ENCODE data around the gene ERG. TPM values are rescaled to one million over a fixed set of nuclear protein-coding genes. Genes with fewer than 3 reads are reported as not detected.

Gene ERG
- total and polyA plus RNA-seq, 2 of the 8 experiments (the other 6 are each of a cell fraction or from before 2014, with no cell fraction given) = 1.0 to 3.0 TPM

GRCh38 chr21:38440746-38441145 lies 57.5 kb downstream of the ERG start:
- H3K4me2 ChIP-seq (ENCODE audit: insufficient read depth in 1 of 2, low read depth in 2 of 2, low read length in 2 of 2) = no peak overlapping the region
- H4K5ac ChIP-seq (ENCODE audit: insufficient read length, low read depth, low read length) = no peak overlapping the region
- no peak overlapping the region for H3K56ac ChIP-seq (replicated peaks; ENCODE audit: insufficient read length, low read depth, low read length)
- H3K9me3 ChIP-seq (ENCODE audit: insufficient read depth in 2 of 2, low read depth in 1 of 2, low read length in 1 of 2) = no peaks in the 10 kb centered on the region
- peaks cover 2 to 7% (median 3%) of the 10 kb centered on the region in 4 experiments; a peak in 3 of 7 replicates for H3K27me3 ChIP-seq (replicated peaks in 1 of 4; ENCODE audit: control insufficient read depth in 3 of 4, extremely low read depth in 1 of 4, insufficient read depth in 3 of 4, low read length in 3 of 4)
- WGBS, 2 experiments (ENCODE audit: extremely low coverage in 1 of 2, insufficient coverage in 1 of 2, insufficient read length in 1 of 2, insufficient replicate concordance in 2 of 2, low coverage in 1 of 2, low lambda C conversion rate in 2 of 2, missing lambda C conversion rate in 1 of 2) = 83% methylated on average over 5 of the region's 5 CpGs; no CpG with 5 or more reads in 1 of the 2 experiments
- no peaks in the 10 kb centered on the region for H3K36me3 ChIP-seq (ENCODE audit: control insufficient read depth in 2 of 4, insufficient read depth in 4 of 4, low read length in 3 of 4)
- CTCF ChIA-PET (ENCODE audit: partially characterized antibody) = interaction anchor here (0.8 to 2.1 kb wide), 2 partner anchors 9 to 88 kb away, joined by 3 to 6 read pairs; no protein-coding TSS in a partner anchor
- no peak overlapping the region for H3K27ac ChIP-seq (ENCODE audit: low read depth, low read length)
- no peaks in the 10 kb centered on the region for H3K23me2 ChIP-seq (ENCODE audit: low read depth, low read length)
- no peak overlapping the region for H3K14ac ChIP-seq (ENCODE audit: insufficient read length)
- H3K79me2 ChIP-seq (ENCODE audit: control insufficient read depth in 1 of 2, insufficient read depth in 2 of 2, low read length in 2 of 2) = no peaks in the 10 kb centered on the region
- H3K9ac ChIP-seq (replicated peaks in 1 of 4; ENCODE audit: extremely low read depth in 1 of 4, low read depth in 3 of 4, low read length in 3 of 4) = no peak overlapping the region
- no peak overlapping the region for H4K91ac ChIP-seq (replicated peaks; ENCODE audit: insufficient read length, low read length)
- no peak overlapping the region for H2BK5ac ChIP-seq (ENCODE audit: low read depth, low read length)
- H3K23ac ChIP-seq (ENCODE audit: insufficient read length) = no peak overlapping the region
- H2BK20ac ChIP-seq (ENCODE audit: low read length) = no peak overlapping the region
- no peaks in the 10 kb centered on the region for H3K79me1 ChIP-seq (ENCODE audit: low read depth, low read length)
- no peak overlapping the region for H4K8ac ChIP-seq (ENCODE audit: extremely low read depth, insufficient read depth, low read length)
- no peaks in the 10 kb centered on the region for H4K20me1 ChIP-seq (replicated peaks in 1 of 2; ENCODE audit: control insufficient read depth in 1 of 2, insufficient read depth in 2 of 2, low read length in 2 of 2)
- POLR2A ChIA-PET (ENCODE audit: partially characterized antibody) = no interaction called here
- TF ChIP-seq SAP30 (IDR thresholded peaks at IDR 0.05; ENCODE audit: insufficient read depth, insufficient replicate concordance, low read length) (no peak), EP300 (IDR thresholded peaks at IDR 0.05; ENCODE audit: borderline replicate concordance in 1 of 2, low read depth in 2 of 2, low read length in 2 of 2) (no peak), BACH1 (IDR thresholded peaks at IDR 0.05; ENCODE audit: low read length) (no peak), RXRA (IDR thresholded peaks at IDR 0.05; ENCODE audit: insufficient read depth, low read depth, low read length) (no peak), E2F6 (IDR thresholded peaks at IDR 0.05) (no peak), TAF7 (optimal IDR thresholded peaks at IDR 0.05; ENCODE audit: borderline replicate concordance, low read depth, low read length) (no peak), FOSL1 (IDR thresholded peaks at IDR 0.05; ENCODE audit: insufficient read depth, low read depth, low read length) (no peak)
- no peak overlapping the region for H2BK15ac ChIP-seq (ENCODE audit: low read length)
- H2AK5ac ChIP-seq (ENCODE audit: low read depth, low read length) = no peak overlapping the region
- FAIRE-seq (no peak), DNase-seq (ENCODE audit: low read depth in 1 of 2, low spot score in 2 of 2) (no peak)
- no peak overlapping the region for H3K18ac ChIP-seq (ENCODE audit: extremely low read depth, low read length)
- H2BK12ac ChIP-seq (ENCODE audit: low read depth, low read length) = no peak overlapping the region
- no peak overlapping the region for H3K4me3 ChIP-seq (ENCODE audit: extremely low read depth in 1 of 4, insufficient read depth in 2 of 4, low read depth in 3 of 4, low read length in 4 of 4)
- H2BK120ac ChIP-seq (replicated peaks; ENCODE audit: low read depth, low read length) = no peak overlapping the region
- no peak overlapping the region for H2AFZ ChIP-seq (ENCODE audit: low read length)
- no peak overlapping the region for H3K4ac ChIP-seq (replicated peaks; ENCODE audit: insufficient read length, low read depth, low read length)
- H3K4me1 ChIP-seq (replicated peaks in 1 of 4; ENCODE audit: control insufficient read depth in 3 of 4, insufficient read depth in 4 of 4, low read length in 3 of 4) = no peaks in the 10 kb centered on the region

Measured in H1 (cell line).